Mesenchymal stem cell (in vitro differentiated cells and primary cell): Measurements from ENCODE around the gene TMCO4.

ENCODE experiments used
- DNase-seq: peaks from one replicate; pipeline ENCODE4 v3.0.0-alpha.2; 2013
- H2AFZ ChIP-seq: one replicate; pipeline ENCODE4 v1.6.1; 2013; ENCODE audit warnings: low read depth, mild to moderate bottlenecking, control low read depth, inconsistent platforms, low read length, moderate library complexity
- H2AK5ac ChIP-seq: 2 replicates; pipeline ENCODE4 v1.6.1; 2013; ENCODE audit warnings: low read length, moderate library complexity, mild to moderate bottlenecking, inconsistent platforms; ENCODE audit not compliant: severe bottlenecking
- H2BK120ac ChIP-seq: one replicate; pipeline ENCODE4 v1.6.1; 2013; ENCODE audit warnings: low read depth, mild to moderate bottlenecking, inconsistent platforms, low read length, moderate library complexity
- H2BK12ac ChIP-seq, 2 experiments: one replicate each; pipeline ENCODE4 v1.6.1; 2013; ENCODE audit warnings: inconsistent platforms in 2 of 2, low read length in 2 of 2, mild to moderate bottlenecking in 2 of 2, moderate library complexity in 2 of 2, control low read depth in 1 of 2
- H2BK15ac ChIP-seq: one replicate; pipeline ENCODE4 v1.6.1; 2013; ENCODE audit warnings: mild to moderate bottlenecking, low read depth, inconsistent platforms; ENCODE audit not compliant: poor library complexity, severe bottlenecking
- H2BK5ac ChIP-seq: 2 replicates; pipeline ENCODE4 v1.6.1; 2013; ENCODE audit warnings: low read depth, mild to moderate bottlenecking, low read length, control low read depth, inconsistent platforms; ENCODE audit not compliant: poor library complexity, severe bottlenecking
- H3K14ac ChIP-seq, 2 experiments: one replicate each; pipeline ENCODE4 v1.6.1; 2013; ENCODE audit warnings: inconsistent platforms in 2 of 2, low read length in 2 of 2, control low read depth in 1 of 2, mild to moderate bottlenecking in 1 of 2, moderate library complexity in 1 of 2
- H3K18ac ChIP-seq, 2 experiments: one replicate each; pipeline ENCODE4 v1.6.1; 2013; ENCODE audit warnings: inconsistent platforms in 2 of 2, low read length in 2 of 2, control low read depth in 1 of 2, low read depth in 1 of 2, mild to moderate bottlenecking in 1 of 2
- H3K23ac ChIP-seq, 2 experiments: one replicate each; pipeline ENCODE4 v1.6.1; 2013; ENCODE audit warnings: inconsistent platforms in 2 of 2, low read length in 2 of 2, mild to moderate bottlenecking in 2 of 2, moderate library complexity in 2 of 2, control low read depth in 1 of 2
- H3K27ac ChIP-seq: 2 replicates; pipeline ENCODE4 v1.5.1; 2013; ENCODE audit warnings: mild to moderate bottlenecking, moderate library complexity, low read length, control low read depth, inconsistent platforms; ENCODE audit not compliant: poor library complexity, severe bottlenecking
- H3K27me3 ChIP-seq, 2 experiments: 2 replicates each; pipeline versions ENCODE4 v1.6.1 to v1.7.0; 2013; ENCODE audit warnings: low read length in 2 of 2, mild to moderate bottlenecking in 2 of 2, moderate library complexity in 2 of 2, control low read depth in 1 of 2, inconsistent platforms in 1 of 2; ENCODE audit not compliant: control insufficient read depth in 1 of 2, insufficient read depth in 1 of 2
- H3K36me3 ChIP-seq, 2 experiments: 2 replicates each; pipeline versions ENCODE4 v1.6.1 to v1.7.0; 2013; ENCODE audit warnings: low read length in 2 of 2, control low read depth in 1 of 2, inconsistent platforms in 1 of 2, low read depth in 1 of 2, mild to moderate bottlenecking in 1 of 2; ENCODE audit not compliant: insufficient read depth in 2 of 2, control insufficient read depth in 1 of 2
- H3K4ac ChIP-seq, 2 experiments: one replicate each; pipeline ENCODE4 v1.6.1; 2013; ENCODE audit warnings: inconsistent platforms in 2 of 2, low read length in 2 of 2, mild to moderate bottlenecking in 2 of 2, moderate library complexity in 2 of 2, control low read depth in 1 of 2, low read depth in 1 of 2
- H3K4me1 ChIP-seq: 2 replicates; pipeline ENCODE4 v1.6.1; 2013; ENCODE audit warnings: low read depth, low read length, control low read depth; ENCODE audit not compliant: control insufficient read depth, insufficient read depth
- H3K4me2 ChIP-seq: 2 replicates; pipeline ENCODE4 v1.6.1; 2013; ENCODE audit warnings: low read length, mild to moderate bottlenecking, inconsistent platforms; ENCODE audit not compliant: poor library complexity, severe bottlenecking
- H3K4me3 ChIP-seq, 2 experiments: 2 replicates each; pipeline versions ENCODE4 v1.5.1 to v1.7.0; 2013; ENCODE audit warnings: low read length in 2 of 2, mild to moderate bottlenecking in 2 of 2, control low read depth in 1 of 2, low read depth in 1 of 2; ENCODE audit not compliant: insufficient read depth in 1 of 2
- H3K79me1 ChIP-seq: replicated peaks from 2 replicates; pipeline ENCODE4 v1.6.1; 2013; ENCODE audit warnings: mild to moderate bottlenecking, control low read depth, low read length, inconsistent platforms; ENCODE audit not compliant: poor library complexity, severe bottlenecking
- H3K9ac ChIP-seq: 2 replicates; pipeline ENCODE4 v1.7.0; 2013; ENCODE audit warnings: mild to moderate bottlenecking, low read length, moderate library complexity
- H3K9me3 ChIP-seq: 2 replicates; pipeline ENCODE4 v1.7.0; 2013; ENCODE audit warnings: mild to moderate bottlenecking, low read length; ENCODE audit not compliant: control insufficient read depth
- H4K8ac ChIP-seq: one replicate; pipeline ENCODE4 v1.6.1; 2013; ENCODE audit warnings: inconsistent platforms, mild to moderate bottlenecking, low read length, moderate library complexity
- H4K91ac ChIP-seq: one replicate; pipeline ENCODE4 v1.6.1; 2013; ENCODE audit warnings: mild to moderate bottlenecking, low read length, inconsistent platforms
- WGBS: methylation state at CpG from one replicate; pipeline ENCODE4 v1.1.7; 2013; ENCODE audit warnings: mixed read lengths; 5-methylcytosine and 5-hydroxymethylcytosine counted together

The TMCO4 gene

DNA sequence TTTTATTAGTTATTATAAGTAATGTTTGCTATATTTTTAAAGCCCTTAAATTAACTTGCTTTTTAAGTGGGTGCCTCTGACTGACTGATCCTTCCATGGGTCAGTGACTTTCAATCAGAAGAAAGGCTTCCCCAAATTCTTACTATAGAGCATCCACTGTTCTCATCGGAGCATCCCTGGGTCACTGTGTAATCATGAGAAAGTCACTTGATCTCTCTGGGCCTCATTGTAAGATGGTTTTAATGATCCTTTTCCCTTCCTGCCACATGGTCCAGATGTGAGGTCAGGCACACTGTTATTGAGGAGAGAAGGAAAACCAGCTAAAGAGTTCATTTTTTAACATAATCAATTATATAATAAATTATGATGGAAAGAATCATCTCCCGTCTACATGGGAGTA lies 166.6 kb downstream of the TMCO4 start:
- DNase-seq = no peak
- H4K8ac ChIP-seq = no peak overlapping the region
- H3K4me3 ChIP-seq = no peak overlapping the region
- WGBS = 100% methylated on average over 2 of the region's 2 CpGs
- no peak overlapping the region for H2BK120ac ChIP-seq
- H3K27me3 ChIP-seq = no peaks in the 10 kb centered on the region
- no peaks in the 10 kb centered on the region for H3K4me1 ChIP-seq
- H2AK5ac ChIP-seq = no peak overlapping the region
- no peak overlapping the region for H3K4me2 ChIP-seq
- H2AFZ ChIP-seq = no peak overlapping the region
- H3K4ac ChIP-seq = no peak overlapping the region
- no peak overlapping the region for H3K14ac ChIP-seq
- H3K79me1 ChIP-seq = peaks cover 4% of the 10 kb centered on the region
- H2BK5ac ChIP-seq = no peak overlapping the region
- H3K9ac ChIP-seq = no peak overlapping the region
- no peak overlapping the region for H3K27ac ChIP-seq
- no peak overlapping the region for H3K23ac ChIP-seq
- H3K36me3 ChIP-seq = peaks cover 9 to 27% of the 10 kb centered on the region in 2 experiments
- no peak overlapping the region for H2BK15ac ChIP-seq
- H2BK12ac ChIP-seq = no peak overlapping the region
- H3K18ac ChIP-seq = no peak overlapping the region
- no peaks in the 10 kb centered on the region for H3K9me3 ChIP-seq
- no peak overlapping the region for H4K91ac ChIP-seq
